B cell (primary cell): ENCODE measurements around the gene MT3. TPM values are rescaled to one million over a fixed set of nuclear protein-coding genes. Genes with fewer than 3 reads are reported as not detected.

ENCODE experiments used
- ATAC-seq: fragments of 200-7000 bp; cut with Tn5 transposase; one replicate; pipeline ENCODE4 v1.10.0; 2021; ENCODE audit warnings: low read depth, mild to moderate bottlenecking, moderate number of reproducible peaks, moderate library complexity
- CTCF ChIA-PET: fragments of 350-600 bp; sonication (Branson Sonifier 250); formaldehyde crosslinking; loops from one replicate; lab custom pipeline; 2021; ENCODE audit warnings: antibody characterized with exemption, inconsistent platforms; lab: Charles Lee
- POLR2A ChIA-PET: fragments of 350-600 bp; sonication (Branson Sonifier 250); formaldehyde crosslinking; loops from one replicate; lab custom pipeline; 2021; ENCODE audit warnings: antibody characterized with exemption; lab: Charles Lee
- DNase-seq: peaks from one replicate; pipeline ENCODE4 v3.0.0; 2013
- H2AFZ ChIP-seq: 2 replicates; pipeline ENCODE4 v1.6.1; 2012; ENCODE audit warnings: mild to moderate bottlenecking, low read depth, low read length; ENCODE audit not compliant: insufficient read depth, poor library complexity, severe bottlenecking
- H3K27ac ChIP-seq, 2 donors: 1 replicate in 1 of 2; 2 replicates in 1 of 2; pipeline ENCODE4 v1.5.1; 2012 to 2013; ENCODE audit warnings: low read length in 2 of 2, mild to moderate bottlenecking in 2 of 2, moderate library complexity in 1 of 2
- H3K27me3 ChIP-seq, 4 experiments: fragments of 200-600 bp in 1 of 4; sonication (generic) in 1 of 4; replicated peaks in 1 of 4; 1 replicate in 2 of 4; 2 replicates in 2 of 4; pipeline versions ENCODE4 v1.6.1 to v1.7.0; 2013 to 2016; ENCODE audit warnings: low read length in 3 of 4, mild to moderate bottlenecking in 2 of 4, mixed read lengths in 1 of 4, moderate library complexity in 1 of 4; ENCODE audit not compliant: insufficient read depth in 4 of 4, control insufficient read depth in 3 of 4; ENCODE audit errors: control extremely low read depth in 1 of 4
- H3K36me3 ChIP-seq, 2 experiments: replicated peaks in 1 of 2; 1 replicate in 1 of 2; 2 replicates in 1 of 2; pipeline versions ENCODE4 v1.6.1 to v1.7.1; 2013; ENCODE audit warnings: low read length in 1 of 2; ENCODE audit not compliant: insufficient read depth in 2 of 2, control insufficient read depth in 1 of 2; ENCODE audit errors: control extremely low read depth in 1 of 2, extremely low read depth in 1 of 2
- H3K4me1 ChIP-seq, 2 donors: fragments of 200-600 bp in 1 of 2; sonication (generic) in 1 of 2; 1 replicate in 1 of 2; 2 replicates in 1 of 2; pipeline versions ENCODE4 v1.5.1 to v1.6.1; 2013 to 2017; ENCODE audit warnings: low read length in 2 of 2; ENCODE audit not compliant: control insufficient read depth in 2 of 2, insufficient read depth in 2 of 2
- H3K4me2 ChIP-seq: replicated peaks from 2 replicates; pipeline ENCODE3; 2012; ENCODE audit warnings: mild to moderate bottlenecking, low read depth, low read length; ENCODE audit not compliant: poor library complexity, severe bottlenecking
- H3K4me3 ChIP-seq, 5 experiments: fragments of 200-600 bp in 1 of 5; sonication (generic) in 1 of 5; 1 replicate in 3 of 5; 2 replicates in 2 of 5; pipeline versions ENCODE4 v1.5.1 to v1.7.0; 2011 to 2016; ENCODE audit warnings: low read length in 4 of 5, mild to moderate bottlenecking in 4 of 5, low read depth in 2 of 5, control low read depth in 1 of 5, moderate library complexity in 1 of 5; ENCODE audit not compliant: insufficient read depth in 1 of 5; ENCODE audit errors: control extremely low read depth in 1 of 5, extremely low read depth in 1 of 5
- H3K79me2 ChIP-seq: fragments of 200-600 bp; sonication (generic); one replicate; pipeline ENCODE4 v1.6.0; 2016; ENCODE audit warnings: low read length; ENCODE audit not compliant: control insufficient read depth, insufficient read depth
- H3K9ac ChIP-seq: fragments of 200-600 bp; sonication (generic); 2 replicates; pipeline ENCODE4 v1.6.1; 2017; ENCODE audit warnings: mild to moderate bottlenecking, low read length, moderate library complexity
- H3K9me3 ChIP-seq, 3 donors: one replicate each; pipeline versions ENCODE4 v1.6.1 to v1.7.1; 2013; ENCODE audit warnings: low read length in 2 of 3; ENCODE audit not compliant: control insufficient read depth in 2 of 3, insufficient read depth in 1 of 3; ENCODE audit errors: control extremely low read depth in 1 of 3
- H4K20me1 ChIP-seq: 2 replicates; pipeline ENCODE4 v1.6.0; 2012; ENCODE audit warnings: mild to moderate bottlenecking, low read length; ENCODE audit not compliant: insufficient read depth, control insufficient read depth, poor library complexity, severe bottlenecking
- H3K27ac Mint-ChIP-seq: one replicate; pipeline ENCODE4 v1.8.0; 2021; ENCODE audit warnings: mixed read lengths
- H3K27me3 Mint-ChIP-seq: one replicate; pipeline ENCODE4 v1.8.0; 2021; ENCODE audit warnings: mixed read lengths
- H3K4me1 Mint-ChIP-seq: one replicate; pipeline ENCODE4 v1.8.0; 2021; ENCODE audit warnings: mixed read lengths
- H3K4me3 Mint-ChIP-seq: one replicate; pipeline ENCODE4 v1.8.0; 2021; ENCODE audit warnings: mixed read lengths
- H3K9me3 Mint-ChIP-seq: one replicate; pipeline ENCODE4 v1.8.0; 2022; ENCODE audit warnings: mixed read lengths; ENCODE audit not compliant: insufficient read depth
- EZH2 ChIP-seq: IDR thresholded peaks from 2 replicates; pipeline ENCODE4 v1.6.1; 2012; ENCODE audit warnings: borderline replicate concordance, low read depth, mild to moderate bottlenecking, moderate library complexity, low read length; ENCODE audit not compliant: insufficient read depth, poor library complexity, severe bottlenecking
- whole genome bisulfite sequencing: methylation state at CpG from one replicate; pipeline ENCODE4 v1.1.5; 2013; ENCODE audit warnings: missing lambda C conversion rate; ENCODE audit not compliant: insufficient coverage; 5-methylcytosine and 5-hydroxymethylcytosine counted together
- intact Hi-C: fragments of 100-400 bp; cut with micrococcal nuclease; formaldehyde crosslinking; loops from one replicate; pipeline ENCODE4 v1.10.0; 2022
- polyA plus RNA-seq: library from polyadenylated mRNA; depleted of rRNA; stranded (reverse); fragments of >200 nt; gene quantifications from 2 replicates; pipeline ENCODE4 v1.2.3, GENCODE V29; 2012
- total RNA-seq, 2 donors: library from RNA; stranded (reverse); fragments of 120-200 nt in 1 of 2; gene quantifications; 1 replicate in 1 of 2; 2 replicates in 1 of 2; pipeline versions ENCODE4 v1.2.3 to v1.2.4, GENCODE V29; 2013 to 2022
- TF ChIP-seq, protein P1 (sequence below): fragments of 200-600 bp; IDR thresholded peaks from one replicate; pipeline ENCODE4 v1.8.0; 2022; ENCODE audit warnings: antibody characterized with exemption, mild to moderate bottlenecking

The MT3 gene
- total and polyA plus RNA-seq, 2 donors (not counting 1 experiment from before 2014, with no cell fraction given), result not detected

- intact Hi-C loops, result loop anchor here (10.0 kb wide), 1 partner anchor 48 kb away; the partner anchor contains the start of gene MT1X
- Histone ChIP-seq H3K4me2 (no peak overlapping the region), H3K9me3 (peaks cover 0 to 4% (median 0%) of the 10 kb centered on the region in 3 donors), H3K27ac (no peak overlapping the region), H3K79me2 (no peaks in the 10 kb centered on the region), H3K9ac (no peak overlapping the region), H3K36me3 (no peaks in the 10 kb centered on the region), H3K4me3 (no peak overlapping the region), H4K20me1 (no peaks in the 10 kb centered on the region), H2AFZ (no peak overlapping the region), H3K4me1 (peaks cover 26 to 37% of the 10 kb centered on the region in 2 donors), H3K27me3 (peaks cover 0 to 86% (median 41%) of the 10 kb centered on the region in 4 experiments)
- 0% methylated on average over 2 of the region's 9 CpGs for WGBS
- CTCF ChIA-PET, result no interaction called here
- no peak overlapping the region for H3K27ac Mint-ChIP-seq
- DNase-seq (no peak), ATAC-seq (no peak)
- H3K4me1 Mint-ChIP-seq, result peaks cover 24% of the 10 kb centered on the region
- POLR2A ChIA-PET, result no interaction called here
- TF ChIP-seq, protein P1, sequence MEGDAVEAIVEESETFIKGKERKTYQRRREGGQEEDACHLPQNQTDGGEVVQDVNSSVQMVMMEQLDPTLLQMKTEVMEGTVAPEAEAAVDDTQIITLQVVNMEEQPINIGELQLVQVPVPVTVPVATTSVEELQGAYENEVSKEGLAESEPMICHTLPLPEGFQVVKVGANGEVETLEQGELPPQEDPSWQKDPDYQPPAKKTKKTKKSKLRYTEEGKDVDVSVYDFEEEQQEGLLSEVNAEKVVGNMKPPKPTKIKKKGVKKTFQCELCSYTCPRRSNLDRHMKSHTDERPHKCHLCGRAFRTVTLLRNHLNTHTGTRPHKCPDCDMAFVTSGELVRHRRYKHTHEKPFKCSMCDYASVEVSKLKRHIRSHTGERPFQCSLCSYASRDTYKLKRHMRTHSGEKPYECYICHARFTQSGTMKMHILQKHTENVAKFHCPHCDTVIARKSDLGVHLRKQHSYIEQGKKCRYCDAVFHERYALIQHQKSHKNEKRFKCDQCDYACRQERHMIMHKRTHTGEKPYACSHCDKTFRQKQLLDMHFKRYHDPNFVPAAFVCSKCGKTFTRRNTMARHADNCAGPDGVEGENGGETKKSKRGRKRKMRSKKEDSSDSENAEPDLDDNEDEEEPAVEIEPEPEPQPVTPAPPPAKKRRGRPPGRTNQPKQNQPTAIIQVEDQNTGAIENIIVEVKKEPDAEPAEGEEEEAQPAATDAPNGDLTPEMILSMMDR, result no peak
- no peak for TF ChIP-seq EZH2
- H3K9me3 Mint-ChIP-seq, result no peaks in the 10 kb centered on the region
- no peak overlapping the region for H3K4me3 Mint-ChIP-seq
- peaks cover 81% of the 10 kb centered on the region for H3K27me3 Mint-ChIP-seq
Observed at GRCh38 chr16:56636616-56637413, 47.5 kb downstream of the MT3 start.
